ENCODE measurements around the gene LRSAM1.

DNA sequence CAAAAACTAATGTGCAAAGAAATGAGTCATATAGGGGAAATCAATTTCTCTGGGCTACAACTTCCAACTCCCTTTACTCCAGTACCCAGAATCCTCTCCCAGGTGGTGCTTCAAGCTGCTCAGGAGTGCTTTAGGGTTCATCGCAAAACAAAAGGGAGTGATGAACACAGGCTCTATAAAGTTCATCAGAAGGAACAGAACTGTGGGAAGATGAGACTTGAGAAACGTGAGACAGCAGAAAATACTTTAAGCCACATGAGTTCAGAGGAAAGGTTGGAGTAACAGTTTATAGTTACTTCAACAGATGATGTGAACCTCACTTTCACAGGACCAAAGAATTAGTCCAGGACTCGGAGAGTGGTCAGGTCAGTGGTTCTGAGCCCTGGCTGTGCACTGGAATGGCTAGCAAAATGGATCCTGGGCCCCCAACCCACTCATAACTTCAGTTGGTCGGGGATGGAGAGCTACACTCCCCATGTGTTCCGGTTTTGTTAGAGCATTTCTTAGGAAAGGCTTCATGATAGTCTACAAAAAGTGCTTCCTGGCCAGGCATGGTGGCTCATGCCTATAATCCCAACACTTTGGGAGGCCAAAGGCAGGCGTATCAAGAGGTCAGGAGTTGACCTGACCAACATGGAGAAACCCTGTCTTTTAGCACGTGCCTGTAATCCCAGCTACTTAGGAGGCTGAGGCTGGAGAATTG is 4.4 kb upstream of the LRSAM1 start:
- TF ChIP-seq, protein P1, sequence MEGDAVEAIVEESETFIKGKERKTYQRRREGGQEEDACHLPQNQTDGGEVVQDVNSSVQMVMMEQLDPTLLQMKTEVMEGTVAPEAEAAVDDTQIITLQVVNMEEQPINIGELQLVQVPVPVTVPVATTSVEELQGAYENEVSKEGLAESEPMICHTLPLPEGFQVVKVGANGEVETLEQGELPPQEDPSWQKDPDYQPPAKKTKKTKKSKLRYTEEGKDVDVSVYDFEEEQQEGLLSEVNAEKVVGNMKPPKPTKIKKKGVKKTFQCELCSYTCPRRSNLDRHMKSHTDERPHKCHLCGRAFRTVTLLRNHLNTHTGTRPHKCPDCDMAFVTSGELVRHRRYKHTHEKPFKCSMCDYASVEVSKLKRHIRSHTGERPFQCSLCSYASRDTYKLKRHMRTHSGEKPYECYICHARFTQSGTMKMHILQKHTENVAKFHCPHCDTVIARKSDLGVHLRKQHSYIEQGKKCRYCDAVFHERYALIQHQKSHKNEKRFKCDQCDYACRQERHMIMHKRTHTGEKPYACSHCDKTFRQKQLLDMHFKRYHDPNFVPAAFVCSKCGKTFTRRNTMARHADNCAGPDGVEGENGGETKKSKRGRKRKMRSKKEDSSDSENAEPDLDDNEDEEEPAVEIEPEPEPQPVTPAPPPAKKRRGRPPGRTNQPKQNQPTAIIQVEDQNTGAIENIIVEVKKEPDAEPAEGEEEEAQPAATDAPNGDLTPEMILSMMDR (conservative IDR thresholded peaks at IDR 0.05 in 1 of 2, IDR thresholded peaks at IDR 0.05 in 1 of 2; ENCODE audit: extremely low read depth in 1 of 2, insufficient read depth in 1 of 2, low read depth in 1 of 2, low read length in 2 of 2), result no peak
- no peak for TF ChIP-seq EZH2 (IDR thresholded peaks at IDR 0.05; ENCODE audit: borderline replicate concordance, low read length)

Measured in mammary epithelial cell (primary cell).